ENCODE data around the gene SRGAP2C.
"Not testable (repeated sequence)": the region's sequence is repeated elsewhere in the genome, so short reads cannot be mapped to it uniquely, and the experiment has no call there.

DNA sequence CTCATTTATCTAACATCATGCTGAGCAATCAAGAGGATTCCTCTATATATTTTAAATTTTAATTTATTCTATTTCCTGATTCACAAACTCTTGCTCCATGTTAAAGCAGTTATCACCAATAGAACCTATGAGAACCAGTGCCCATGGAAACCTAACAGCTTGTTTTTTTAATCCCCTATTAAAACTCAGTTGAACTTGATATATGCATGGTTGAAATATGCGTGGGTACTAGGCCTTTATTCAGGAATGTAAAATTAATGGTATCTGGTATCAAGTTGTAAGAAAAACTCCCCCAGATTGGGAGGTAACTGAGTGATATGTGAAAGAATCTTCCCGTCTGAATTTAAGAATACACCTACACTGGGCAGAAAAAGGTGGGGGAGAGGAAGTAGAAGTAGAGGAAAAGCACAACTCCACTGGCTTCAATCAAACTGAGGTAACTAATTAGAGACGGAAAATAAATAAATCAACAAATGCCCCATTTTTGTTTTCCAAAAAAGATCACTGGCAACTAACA is 16.6 kb upstream of the SRGAP2C start:
- TF ChIP-seq POLR2A (IDR thresholded peaks at IDR 0.05); POLR2AphosphoS5 (IDR thresholded peaks at IDR 0.05; ENCODE audit: insufficient read depth in 1 of 2, low read depth in 1 of 2): not testable (repeated sequence)
- TF ChIP-seq, protein P1, sequence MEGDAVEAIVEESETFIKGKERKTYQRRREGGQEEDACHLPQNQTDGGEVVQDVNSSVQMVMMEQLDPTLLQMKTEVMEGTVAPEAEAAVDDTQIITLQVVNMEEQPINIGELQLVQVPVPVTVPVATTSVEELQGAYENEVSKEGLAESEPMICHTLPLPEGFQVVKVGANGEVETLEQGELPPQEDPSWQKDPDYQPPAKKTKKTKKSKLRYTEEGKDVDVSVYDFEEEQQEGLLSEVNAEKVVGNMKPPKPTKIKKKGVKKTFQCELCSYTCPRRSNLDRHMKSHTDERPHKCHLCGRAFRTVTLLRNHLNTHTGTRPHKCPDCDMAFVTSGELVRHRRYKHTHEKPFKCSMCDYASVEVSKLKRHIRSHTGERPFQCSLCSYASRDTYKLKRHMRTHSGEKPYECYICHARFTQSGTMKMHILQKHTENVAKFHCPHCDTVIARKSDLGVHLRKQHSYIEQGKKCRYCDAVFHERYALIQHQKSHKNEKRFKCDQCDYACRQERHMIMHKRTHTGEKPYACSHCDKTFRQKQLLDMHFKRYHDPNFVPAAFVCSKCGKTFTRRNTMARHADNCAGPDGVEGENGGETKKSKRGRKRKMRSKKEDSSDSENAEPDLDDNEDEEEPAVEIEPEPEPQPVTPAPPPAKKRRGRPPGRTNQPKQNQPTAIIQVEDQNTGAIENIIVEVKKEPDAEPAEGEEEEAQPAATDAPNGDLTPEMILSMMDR (IDR thresholded peaks at IDR 0.05) = not testable (repeated sequence)

Data from vagina (tissue), 2 donors.